NT2/D1 (cell line): ENCODE measurements around the gene PLEKHB1.

ENCODE experiments used
- SUZ12 ChIP-seq: IDR thresholded peaks from 2 replicates; pipeline ENCODE4 v1.6.1; 2011; ENCODE audit not compliant: insufficient read length, insufficient read depth; ENCODE audit errors: extremely low read depth
- YY1 ChIP-seq: IDR thresholded peaks from 2 replicates; pipeline ENCODE4 v1.6.1; 2011; ENCODE audit not compliant: insufficient read length, insufficient read depth
- ZNF274 ChIP-seq: IDR thresholded peaks from 2 replicates; pipeline ENCODE4 v1.6.1; 2011; ENCODE audit warnings: mild to moderate bottlenecking, low read depth, low read length

GRCh38 chr11:73652856-73653559 is 6.6 kb downstream of the PLEKHB1 start:
- TF ChIP-seq YY1 (no peak), ZNF274 (no peak), SUZ12 (no peak)
